Measurements from ENCODE around the gene FOXO6. TPM values are rescaled to one million over a fixed set of nuclear protein-coding genes. Genes with fewer than 3 reads are reported as not detected.

Gene FOXO6
- total RNA-seq, 1 experiment from 2014 or later: 6.1 TPM

DNA sequence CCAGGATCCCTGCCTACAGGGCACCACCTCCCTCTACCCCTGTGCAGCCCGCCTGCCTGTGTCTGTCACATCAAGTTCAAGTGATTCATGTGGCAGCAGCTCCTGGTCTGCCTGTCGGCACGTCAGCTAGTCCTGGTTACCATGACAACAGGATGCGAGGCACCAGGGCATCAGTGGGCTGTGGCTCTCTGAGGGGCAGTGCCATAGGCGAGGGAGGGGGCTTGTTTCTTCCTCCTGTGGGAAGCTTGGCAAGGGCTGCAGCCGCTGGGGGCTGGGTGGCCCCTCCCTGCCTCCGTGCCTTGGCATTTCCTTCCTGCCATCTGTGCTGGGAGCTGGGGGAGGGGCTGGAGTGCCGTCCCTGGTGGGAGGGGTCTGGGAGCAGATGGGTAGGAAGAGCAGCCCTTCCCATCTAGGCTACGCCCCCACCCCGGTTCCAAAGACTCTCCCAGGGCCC, 43.1 kb downstream of the FOXO6 start:
- H3K4me1 ChIP-seq (ENCODE audit: insufficient read depth, low read length, poor library complexity, severe bottlenecking): peaks cover 15% of the 10 kb centered on the region
- TF ChIP-seq EZH2 (IDR thresholded peaks at IDR 0.05; ENCODE audit: borderline replicate concordance, low read depth, low read length, poor library complexity, severe bottlenecking): no peak
- TF ChIP-seq, protein P1, sequence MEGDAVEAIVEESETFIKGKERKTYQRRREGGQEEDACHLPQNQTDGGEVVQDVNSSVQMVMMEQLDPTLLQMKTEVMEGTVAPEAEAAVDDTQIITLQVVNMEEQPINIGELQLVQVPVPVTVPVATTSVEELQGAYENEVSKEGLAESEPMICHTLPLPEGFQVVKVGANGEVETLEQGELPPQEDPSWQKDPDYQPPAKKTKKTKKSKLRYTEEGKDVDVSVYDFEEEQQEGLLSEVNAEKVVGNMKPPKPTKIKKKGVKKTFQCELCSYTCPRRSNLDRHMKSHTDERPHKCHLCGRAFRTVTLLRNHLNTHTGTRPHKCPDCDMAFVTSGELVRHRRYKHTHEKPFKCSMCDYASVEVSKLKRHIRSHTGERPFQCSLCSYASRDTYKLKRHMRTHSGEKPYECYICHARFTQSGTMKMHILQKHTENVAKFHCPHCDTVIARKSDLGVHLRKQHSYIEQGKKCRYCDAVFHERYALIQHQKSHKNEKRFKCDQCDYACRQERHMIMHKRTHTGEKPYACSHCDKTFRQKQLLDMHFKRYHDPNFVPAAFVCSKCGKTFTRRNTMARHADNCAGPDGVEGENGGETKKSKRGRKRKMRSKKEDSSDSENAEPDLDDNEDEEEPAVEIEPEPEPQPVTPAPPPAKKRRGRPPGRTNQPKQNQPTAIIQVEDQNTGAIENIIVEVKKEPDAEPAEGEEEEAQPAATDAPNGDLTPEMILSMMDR (conservative IDR thresholded peaks at IDR 0.05; ENCODE audit: low read depth, low read length): no peak
- POLR2A ChIA-PET (ENCODE audit: low non-redundant PET): interaction anchor here (0.7 kb wide), 2 partner anchors 18 to 409 kb away, joined by 3 to 4 read pairs; no protein-coding TSS in a partner anchor
- no peak overlapping the region for H3K4me3 ChIP-seq (ENCODE audit: low read depth, low read length, poor library complexity, severe bottlenecking)
- peak; percentile 71 for DNase-seq (ENCODE audit: low spot score)
- no peaks in the 10 kb centered on the region for H3K9me3 ChIP-seq (ENCODE audit: low read depth, low read length, poor library complexity, severe bottlenecking)
- CTCF ChIA-PET: no interaction called here
- no peak overlapping the region for H3K27ac ChIP-seq (ENCODE audit: low read depth, low read length, poor library complexity, severe bottlenecking)
- intact Hi-C loops (cut with micrococcal nuclease; ENCODE audit: unreplicated experiment): no loop called here
- no peaks in the 10 kb centered on the region for H3K36me3 ChIP-seq (ENCODE audit: insufficient read depth, low read length, poor library complexity, severe bottlenecking)
- no TSS peak for BruUV-seq (replicated peaks)
- no peaks in the 10 kb centered on the region for H3K27me3 ChIP-seq (replicated peaks; ENCODE audit: insufficient read depth, low read depth, low read length, poor library complexity)

DNA sequence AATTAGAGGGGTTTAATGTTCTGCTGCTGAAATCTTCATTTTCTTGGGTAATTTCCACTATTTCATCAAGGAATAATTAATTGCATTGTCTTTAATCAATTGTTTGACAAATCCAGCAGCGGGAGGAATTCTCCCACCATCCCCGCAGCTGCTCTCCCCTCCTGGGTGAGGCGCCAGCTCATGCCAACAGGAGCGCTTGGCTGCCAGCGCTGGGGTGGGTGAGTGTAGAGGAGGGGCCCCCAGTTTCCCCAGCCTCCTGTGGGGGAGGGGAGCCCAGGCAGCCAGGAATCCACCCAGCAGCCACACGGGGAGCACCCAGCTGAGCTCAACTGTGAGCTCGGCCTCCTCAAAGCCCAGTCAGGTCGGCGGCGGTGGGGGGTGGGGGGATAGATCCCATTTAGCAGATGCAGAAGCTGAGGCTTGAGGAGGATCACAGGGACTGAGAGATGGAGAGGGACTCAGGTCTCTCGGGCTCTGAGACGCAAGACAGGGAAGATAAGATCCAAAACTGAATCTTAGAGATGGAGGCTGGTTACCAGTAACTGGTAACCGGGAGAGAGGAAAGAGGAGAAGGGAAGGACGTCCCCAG, 46.5 kb downstream of the FOXO6 start:
- TF ChIP-seq, protein P1 (conservative IDR thresholded peaks at IDR 0.05; ENCODE audit: low read depth, low read length): no peak
- no peak for TF ChIP-seq EZH2 (IDR thresholded peaks at IDR 0.05; ENCODE audit: borderline replicate concordance, low read depth, low read length, poor library complexity, severe bottlenecking)
- Histone ChIP-seq H3K27me3 (replicated peaks; ENCODE audit: insufficient read depth, low read depth, low read length, poor library complexity) (no peaks in the 10 kb centered on the region), H3K9me3 (ENCODE audit: low read depth, low read length, poor library complexity, severe bottlenecking) (no peaks in the 10 kb centered on the region), H3K36me3 (ENCODE audit: insufficient read depth, low read length, poor library complexity, severe bottlenecking) (no peaks in the 10 kb centered on the region), H3K4me1 (ENCODE audit: insufficient read depth, low read length, poor library complexity, severe bottlenecking) (peaks cover 11% of the 10 kb centered on the region), H3K4me3 (ENCODE audit: low read depth, low read length, poor library complexity, severe bottlenecking) (no peak overlapping the region), H3K27ac (ENCODE audit: low read depth, low read length, poor library complexity, severe bottlenecking) (no peak overlapping the region)
- ChIA-PET CTCF (interaction anchor here (0.6 kb wide), 1 partner anchor 97 kb away, joined by 3 read pairs; no protein-coding TSS in a partner anchor), POLR2A (ENCODE audit: low non-redundant PET) (no interaction called here)
- intact Hi-C loops (cut with micrococcal nuclease; ENCODE audit: unreplicated experiment): no loop called here
- BruUV-seq (replicated peaks): no TSS peak
- DNase-seq (ENCODE audit: low spot score): no peak

DNA sequence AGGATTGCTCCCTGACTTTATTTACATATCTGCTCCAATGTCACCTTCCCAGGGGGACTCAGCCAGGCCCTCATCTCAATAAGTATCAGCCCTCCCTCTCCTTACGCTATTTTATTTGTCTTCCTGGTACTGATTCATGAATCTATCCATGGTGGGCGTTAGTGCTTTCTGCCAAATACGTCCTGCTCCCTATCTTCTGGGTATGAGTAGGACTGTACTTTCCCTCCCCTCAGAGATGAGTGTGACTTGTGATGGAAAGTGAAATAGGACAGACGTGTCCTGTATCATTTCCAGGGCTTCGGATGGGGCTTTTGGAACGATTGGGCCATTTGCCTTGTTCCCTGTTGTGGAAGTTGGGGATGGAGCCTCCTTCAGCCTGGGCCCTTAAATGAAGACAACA, 47.5 kb downstream of the FOXO6 start:
- Histone ChIP-seq H3K27ac (ENCODE audit: low read depth, low read length, poor library complexity, severe bottlenecking) (no peak overlapping the region), H3K9me3 (ENCODE audit: low read depth, low read length, poor library complexity, severe bottlenecking) (no peaks in the 10 kb centered on the region), H3K4me3 (ENCODE audit: low read depth, low read length, poor library complexity, severe bottlenecking) (no peak overlapping the region), H3K4me1 (ENCODE audit: insufficient read depth, low read length, poor library complexity, severe bottlenecking) (peaks cover 11% of the 10 kb centered on the region), H3K36me3 (ENCODE audit: insufficient read depth, low read length, poor library complexity, severe bottlenecking) (no peaks in the 10 kb centered on the region), H3K27me3 (replicated peaks; ENCODE audit: insufficient read depth, low read depth, low read length, poor library complexity) (no peaks in the 10 kb centered on the region)
- TF ChIP-seq EZH2 (IDR thresholded peaks at IDR 0.05; ENCODE audit: borderline replicate concordance, low read depth, low read length, poor library complexity, severe bottlenecking): no peak
- TF ChIP-seq, protein P1 (conservative IDR thresholded peaks at IDR 0.05; ENCODE audit: low read depth, low read length): no peak
- DNase-seq (ENCODE audit: low spot score): no peak
- ChIA-PET CTCF (no interaction called here), POLR2A (ENCODE audit: low non-redundant PET) (no interaction called here)
- no TSS peak for BruUV-seq (replicated peaks)
- intact Hi-C loops (cut with micrococcal nuclease; ENCODE audit: unreplicated experiment): no loop called here
